Caco-2 (cell line): ENCODE results near the gene B3GNT5. TPM values are rescaled to one million over a fixed set of nuclear protein-coding genes. Genes with fewer than 3 reads are reported as not detected.
A peak's percentile ranks its signal among the peaks of the same experiment; 100 is the strongest.

Experiments used
- BruUV-seq: library from RNA; stranded (reverse); fragments of 400-500 nt; replicated peaks from 2 replicates; lab custom pipeline; 2021; lab: Mats Ljungman, UMichigan
- CTCF ChIA-PET: fragments of 300-600 bp; sonication (Branson Sonifier 250); formaldehyde crosslinking; loops from one replicate; lab custom pipeline; 2022; ENCODE audit warnings: antibody characterized with exemption; lab: Charles Lee
- POLR2A ChIA-PET: fragments of 300-600 bp; sonication (Branson Sonifier 250); formaldehyde crosslinking; loops from one replicate; lab custom pipeline; 2022; ENCODE audit warnings: antibody characterized with exemption; lab: Charles Lee
- DNase-seq, 2 experiments: peaks; one replicate each; pipeline versions ENCODE4 v3.0.0 to v3.0.0-alpha.2; 2020 to 2022
- H3K27me3 ChIP-seq: replicated peaks from 2 replicates; pipeline ENCODE4 v1.6.0; 2011; ENCODE audit warnings: low read length; ENCODE audit not compliant: control insufficient read depth, insufficient read depth
- H3K36me3 ChIP-seq: 2 replicates; pipeline ENCODE4 v1.5.1; 2011; ENCODE audit warnings: low read length; ENCODE audit not compliant: control insufficient read depth, insufficient read depth
- H3K4me1 ChIP-seq: fragments of 250-450 bp; sonication (Bioruptor Pico); 2 replicates; pipeline ENCODE4 v1.5.1; 2020; ENCODE audit warnings: mild to moderate bottlenecking
- H3K4me3 ChIP-seq: 2 replicates; pipeline ENCODE4 v1.5.1; 2011; ENCODE audit warnings: low read depth, mild to moderate bottlenecking, control low read depth, low read length
- H3K9me3 ChIP-seq: fragments of 250-450 bp; sonication (Bioruptor Pico); 2 replicates; pipeline ENCODE4 v1.5.1; 2020; ENCODE audit warnings: mild to moderate bottlenecking, moderate library complexity
- H3K27ac Mint-ChIP-seq: one replicate; pipeline ENCODE4 v1.8.0; 2022; ENCODE audit warnings: mixed read lengths; ENCODE audit not compliant: unreplicated experiment
- H3K27me3 Mint-ChIP-seq: one replicate; pipeline ENCODE4 v1.8.0; 2022; ENCODE audit warnings: mixed read lengths; ENCODE audit not compliant: insufficient read depth, unreplicated experiment
- H3K36me3 Mint-ChIP-seq: one replicate; pipeline ENCODE4 v1.8.0; 2022; ENCODE audit warnings: mild to moderate bottlenecking, mixed read lengths; ENCODE audit not compliant: insufficient read depth, unreplicated experiment
- H3K4me1 Mint-ChIP-seq: one replicate; pipeline ENCODE4 v1.8.0; 2022; ENCODE audit warnings: low read depth, mixed read lengths; ENCODE audit not compliant: unreplicated experiment
- H3K4me3 Mint-ChIP-seq: one replicate; pipeline ENCODE4 v1.8.0; 2022; ENCODE audit warnings: mild to moderate bottlenecking, moderate library complexity, mixed read lengths; ENCODE audit not compliant: unreplicated experiment
- H3K9me3 Mint-ChIP-seq: one replicate; pipeline ENCODE4 v1.8.0; 2022; ENCODE audit warnings: mixed read lengths; ENCODE audit not compliant: unreplicated experiment
- intact Hi-C: fragments of 100-400 bp; cut with micrococcal nuclease; formaldehyde crosslinking; loops from one replicate; pipeline ENCODE4 v1.10.0; 2022; ENCODE audit not compliant: unreplicated experiment
- total RNA-seq: library from RNA; stranded (reverse); gene quantifications from 2 replicates; pipeline ENCODE4 v1.2.3, GENCODE V29; 2022
- TF ChIP-seq, protein P1 (sequence below), 2 experiments: fragments of 200-600 bp in 1 of 2; IDR thresholded peaks; 1 replicate in 1 of 2; 2 replicates in 1 of 2; pipeline versions ENCODE4 v1.5.1 to v1.8.0; 2011 to 2022; ENCODE audit warnings: antibody characterized with exemption in 1 of 2, control low read depth in 1 of 2, inconsistent platforms in 1 of 2, low read depth in 1 of 2, low read length in 1 of 2, mild to moderate bottlenecking in 1 of 2, moderate library complexity in 1 of 2; ENCODE audit not compliant: insufficient read depth in 1 of 2, severe bottlenecking in 1 of 2, unreplicated experiment in 1 of 2

B3GNT5 gene
- total RNA-seq, 1 experiment from 2014 or later, result 9.4 TPM

DNA sequence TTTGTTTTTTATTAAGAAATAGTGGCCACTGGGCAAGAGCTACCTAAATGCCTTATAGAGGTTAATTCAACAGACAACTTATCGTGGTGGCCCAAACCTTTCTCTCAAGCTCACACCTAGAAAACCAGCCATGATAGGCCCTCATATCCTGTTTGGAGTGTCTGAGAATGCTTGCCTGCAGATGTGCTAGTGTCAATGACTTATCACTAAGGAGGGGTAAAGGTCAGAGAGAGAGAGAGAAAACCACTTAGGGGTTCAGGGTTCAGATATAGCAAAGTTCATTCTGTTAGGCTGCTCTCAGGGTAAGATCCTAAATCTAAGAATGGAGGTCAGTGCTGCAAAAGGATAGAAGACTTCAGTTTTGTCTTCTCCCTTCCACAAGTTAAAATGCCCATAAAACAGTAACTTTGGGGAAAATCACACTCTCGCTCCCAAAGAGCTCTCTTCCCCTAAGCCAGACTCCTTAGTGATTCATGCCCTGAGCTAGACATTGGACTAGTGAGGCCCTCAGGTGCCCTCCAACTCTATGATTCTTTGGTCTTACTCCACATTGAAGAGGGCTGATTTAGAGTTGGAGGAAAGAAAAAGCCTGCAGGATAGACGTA, 30.3 kb upstream of the B3GNT5 start:
- no peak for DNase-seq
- H3K4me3 ChIP-seq, result no peak overlapping the region
- Mint-ChIP-seq H3K4me3 (no peak overlapping the region), H3K27ac (peak overlapping the region; percentile 29), H3K36me3 (peaks cover 1% of the 10 kb centered on the region), H3K9me3 (no peaks in the 10 kb centered on the region), H3K27me3 (no peaks in the 10 kb centered on the region), H3K4me1 (no peaks in the 10 kb centered on the region)
- peaks cover 15% of the 10 kb centered on the region for H3K4me1 ChIP-seq
- BruUV-seq, result no TSS peak
- ChIA-PET POLR2A (no interaction called here), CTCF (no interaction called here)
- intact Hi-C loops, result no loop called here
- no peaks in the 10 kb centered on the region for H3K27me3 ChIP-seq
- H3K36me3 ChIP-seq, result no peaks in the 10 kb centered on the region
- no peaks in the 10 kb centered on the region for H3K9me3 ChIP-seq
- TF ChIP-seq, protein P1, sequence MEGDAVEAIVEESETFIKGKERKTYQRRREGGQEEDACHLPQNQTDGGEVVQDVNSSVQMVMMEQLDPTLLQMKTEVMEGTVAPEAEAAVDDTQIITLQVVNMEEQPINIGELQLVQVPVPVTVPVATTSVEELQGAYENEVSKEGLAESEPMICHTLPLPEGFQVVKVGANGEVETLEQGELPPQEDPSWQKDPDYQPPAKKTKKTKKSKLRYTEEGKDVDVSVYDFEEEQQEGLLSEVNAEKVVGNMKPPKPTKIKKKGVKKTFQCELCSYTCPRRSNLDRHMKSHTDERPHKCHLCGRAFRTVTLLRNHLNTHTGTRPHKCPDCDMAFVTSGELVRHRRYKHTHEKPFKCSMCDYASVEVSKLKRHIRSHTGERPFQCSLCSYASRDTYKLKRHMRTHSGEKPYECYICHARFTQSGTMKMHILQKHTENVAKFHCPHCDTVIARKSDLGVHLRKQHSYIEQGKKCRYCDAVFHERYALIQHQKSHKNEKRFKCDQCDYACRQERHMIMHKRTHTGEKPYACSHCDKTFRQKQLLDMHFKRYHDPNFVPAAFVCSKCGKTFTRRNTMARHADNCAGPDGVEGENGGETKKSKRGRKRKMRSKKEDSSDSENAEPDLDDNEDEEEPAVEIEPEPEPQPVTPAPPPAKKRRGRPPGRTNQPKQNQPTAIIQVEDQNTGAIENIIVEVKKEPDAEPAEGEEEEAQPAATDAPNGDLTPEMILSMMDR (IDR thresholded peaks at IDR 0.05; ENCODE audit: insufficient read depth in 1 of 2, low read depth in 1 of 2, low read length in 1 of 2, severe bottlenecking in 1 of 2, unreplicated experiment in 1 of 2), result no peak

DNA sequence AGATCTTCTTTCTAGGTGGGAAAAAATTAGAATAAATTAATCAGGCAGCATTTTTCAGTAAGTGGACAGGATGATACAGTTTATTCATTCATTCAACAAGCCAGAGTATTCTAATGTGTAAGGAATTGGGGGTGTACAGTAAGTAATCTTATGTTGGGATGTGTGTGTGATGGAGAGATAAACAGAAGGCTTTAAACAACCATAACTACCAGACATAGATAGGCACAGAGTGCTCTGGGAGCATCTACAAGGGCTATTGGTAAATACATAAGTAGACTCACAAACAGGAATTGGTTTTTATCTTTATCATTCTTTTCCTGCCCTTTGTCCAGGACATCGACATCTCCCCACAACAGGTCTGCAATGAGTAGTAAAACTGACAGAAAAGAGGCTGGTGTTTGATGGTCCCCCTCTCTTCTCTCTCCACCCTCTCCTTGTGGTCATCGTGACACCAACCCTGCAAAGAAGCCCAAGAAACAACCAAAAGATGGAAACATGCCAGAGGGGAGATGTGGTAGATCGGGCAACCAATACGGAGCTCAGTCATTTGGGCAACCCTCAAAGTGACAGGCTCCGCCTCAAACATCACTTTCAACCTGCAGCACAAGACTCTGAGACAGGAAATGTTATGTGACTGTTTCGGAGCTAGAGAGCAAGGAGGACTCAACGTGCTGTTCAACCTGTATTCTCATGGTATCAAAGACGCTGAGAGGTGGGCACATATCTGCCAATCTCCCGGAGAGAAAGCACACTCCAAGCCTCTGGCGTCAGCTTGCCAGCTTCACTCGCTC, 28.7 kb upstream of the B3GNT5 start:
- CTCF ChIA-PET, result no interaction called here
- intact Hi-C loops, result no loop called here
- Mint-ChIP-seq H3K27me3 (no peaks in the 10 kb centered on the region), H3K9me3 (no peaks in the 10 kb centered on the region), H3K27ac (no peak overlapping the region), H3K36me3 (no peaks in the 10 kb centered on the region), H3K4me3 (no peak overlapping the region), H3K4me1 (no peaks in the 10 kb centered on the region)
- H3K4me3 ChIP-seq, result no peak overlapping the region
- H3K4me1 ChIP-seq, result peaks cover 15% of the 10 kb centered on the region
- TF ChIP-seq, protein P1 (IDR thresholded peaks at IDR 0.05; ENCODE audit: insufficient read depth in 1 of 2, low read depth in 1 of 2, low read length in 1 of 2, severe bottlenecking in 1 of 2, unreplicated experiment in 1 of 2), result no peak
- no peaks in the 10 kb centered on the region for H3K9me3 ChIP-seq
- POLR2A ChIA-PET, result no interaction called here
- H3K36me3 ChIP-seq, result no peaks in the 10 kb centered on the region
- DNase-seq, result no peak
- BruUV-seq, result no TSS peak
- H3K27me3 ChIP-seq, result no peaks in the 10 kb centered on the region

DNA sequence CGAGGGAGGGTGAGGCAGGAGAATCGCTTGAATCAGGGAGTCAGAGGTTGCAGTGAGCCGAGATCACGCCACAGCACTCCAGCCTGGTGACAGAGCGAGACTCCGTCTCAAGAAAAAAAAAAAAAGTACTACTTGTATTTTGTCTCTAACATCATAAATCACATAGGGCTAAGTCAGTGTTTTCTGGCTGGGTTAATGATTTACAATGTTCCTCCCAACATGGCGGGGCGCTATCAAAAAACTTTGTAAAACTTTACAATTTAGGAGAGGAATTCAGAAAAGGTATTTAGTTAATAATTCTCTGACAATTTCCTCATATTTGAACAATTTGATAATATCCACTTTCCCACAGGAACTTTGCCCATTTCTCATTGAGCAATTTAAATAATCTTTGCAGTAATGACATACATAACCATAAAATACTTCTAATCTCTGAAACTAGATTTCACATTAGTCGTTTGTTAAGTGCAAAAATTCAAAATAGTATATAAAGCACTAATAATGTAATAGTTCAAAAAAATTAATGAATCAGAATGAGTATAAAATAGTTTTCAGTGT, 26.6 kb upstream of the B3GNT5 start:
- CTCF ChIA-PET, result no interaction called here
- H3K4me1 ChIP-seq, result peaks cover 15% of the 10 kb centered on the region
- H3K4me3 Mint-ChIP-seq, result no peak overlapping the region
- no peaks in the 10 kb centered on the region for H3K9me3 ChIP-seq
- H3K27me3 Mint-ChIP-seq, result no peaks in the 10 kb centered on the region
- no peaks in the 10 kb centered on the region for H3K4me1 Mint-ChIP-seq
- no peaks in the 10 kb centered on the region for H3K36me3 ChIP-seq
- H3K9me3 Mint-ChIP-seq, result no peaks in the 10 kb centered on the region
- no peaks in the 10 kb centered on the region for H3K36me3 Mint-ChIP-seq
- no peaks in the 10 kb centered on the region for H3K27me3 ChIP-seq
- no peak overlapping the region for H3K4me3 ChIP-seq
- intact Hi-C loops, result no loop called here
- TF ChIP-seq, protein P1 (IDR thresholded peaks at IDR 0.05; ENCODE audit: insufficient read depth in 1 of 2, low read depth in 1 of 2, low read length in 1 of 2, severe bottlenecking in 1 of 2, unreplicated experiment in 1 of 2), result no peak
- DNase-seq, result peak; percentile 50 to 53
- POLR2A ChIA-PET, result no interaction called here
- H3K27ac Mint-ChIP-seq, result no peak overlapping the region
- BruUV-seq, result no TSS peak
